GM10248 (cell line): ENCODE measurements around the gene RNU6-1.

Experiments
- CTCF ChIA-PET: fragments of 300-600 bp; sonication (Branson Sonifier 250); formaldehyde crosslinking; extraction: SDS; loops from one replicate; lab custom pipeline; 2021; ENCODE audit warnings: antibody characterized with exemption; lab: Yijun Ruan, JAX
- POLR2A ChIA-PET: fragments of 350-650 bp; sonication (Branson Sonifier 250); formaldehyde crosslinking; extraction: SDS; loops from one replicate; lab custom pipeline; 2020; ENCODE audit warnings: antibody characterized with exemption; lab: Yijun Ruan, JAX
- DNase-seq: peaks from one replicate; pipeline ENCODE4 v3.0.0; 2012; ENCODE audit errors: extremely low spot score
- TF ChIP-seq, protein P1 (sequence below): IDR thresholded peaks from 2 replicates; pipeline ENCODE4 v1.5.1; 2012; ENCODE audit warnings: mild to moderate bottlenecking, low read depth; ENCODE audit errors: extremely low read depth, missing control alignments, control extremely low read depth

RNU6-1 gene

DNA sequence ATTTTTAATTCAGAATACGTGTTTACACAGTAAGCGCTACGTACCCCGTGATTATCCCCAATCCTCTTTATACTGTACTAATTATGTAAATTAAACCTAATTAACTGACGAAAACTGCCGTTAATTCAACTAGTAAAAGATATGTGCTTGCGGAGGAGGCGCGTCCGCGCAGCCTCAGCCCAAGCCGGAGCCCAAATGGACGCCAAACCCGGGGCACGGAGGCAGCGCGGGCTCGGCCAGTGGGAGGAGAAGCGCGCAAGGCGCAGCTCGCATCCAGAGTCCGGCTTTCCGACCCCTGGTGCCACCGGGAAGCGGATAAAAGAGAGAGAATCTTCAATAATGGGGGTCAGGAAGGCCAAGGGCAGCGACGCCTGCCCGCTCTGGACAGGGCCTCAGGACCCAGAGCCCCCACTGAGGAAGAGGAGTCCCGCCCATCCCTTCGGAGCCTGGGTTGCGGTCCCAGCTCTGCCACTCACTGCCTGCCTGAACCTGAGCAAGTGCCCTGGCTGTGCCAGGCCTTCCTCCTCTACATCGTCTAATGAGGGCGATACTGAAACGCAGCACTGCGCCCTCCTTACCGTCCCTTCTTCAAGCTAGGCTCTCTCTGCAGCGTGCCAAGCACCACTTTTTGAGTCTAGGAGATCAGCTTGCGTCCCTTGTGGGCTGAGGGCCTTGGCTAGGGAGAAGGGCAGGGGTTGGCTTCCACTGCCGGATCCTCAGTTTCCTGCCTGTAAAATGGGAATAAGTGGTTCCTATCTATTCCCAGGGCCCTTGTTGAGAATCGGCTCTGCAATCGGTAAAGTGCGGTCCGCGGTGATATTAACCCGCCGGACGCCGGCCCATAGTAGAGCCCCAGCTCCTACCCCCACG lies 19.5 kb downstream of the RNU6-1 start:
- TF ChIP-seq, protein P1, sequence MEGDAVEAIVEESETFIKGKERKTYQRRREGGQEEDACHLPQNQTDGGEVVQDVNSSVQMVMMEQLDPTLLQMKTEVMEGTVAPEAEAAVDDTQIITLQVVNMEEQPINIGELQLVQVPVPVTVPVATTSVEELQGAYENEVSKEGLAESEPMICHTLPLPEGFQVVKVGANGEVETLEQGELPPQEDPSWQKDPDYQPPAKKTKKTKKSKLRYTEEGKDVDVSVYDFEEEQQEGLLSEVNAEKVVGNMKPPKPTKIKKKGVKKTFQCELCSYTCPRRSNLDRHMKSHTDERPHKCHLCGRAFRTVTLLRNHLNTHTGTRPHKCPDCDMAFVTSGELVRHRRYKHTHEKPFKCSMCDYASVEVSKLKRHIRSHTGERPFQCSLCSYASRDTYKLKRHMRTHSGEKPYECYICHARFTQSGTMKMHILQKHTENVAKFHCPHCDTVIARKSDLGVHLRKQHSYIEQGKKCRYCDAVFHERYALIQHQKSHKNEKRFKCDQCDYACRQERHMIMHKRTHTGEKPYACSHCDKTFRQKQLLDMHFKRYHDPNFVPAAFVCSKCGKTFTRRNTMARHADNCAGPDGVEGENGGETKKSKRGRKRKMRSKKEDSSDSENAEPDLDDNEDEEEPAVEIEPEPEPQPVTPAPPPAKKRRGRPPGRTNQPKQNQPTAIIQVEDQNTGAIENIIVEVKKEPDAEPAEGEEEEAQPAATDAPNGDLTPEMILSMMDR: no peak
- POLR2A ChIA-PET: no interaction called here
- CTCF ChIA-PET: interaction anchor here (0.9 to 1.4 kb wide), 3 partner anchors 15 to 37 kb away, joined by 3 read pairs; no protein-coding TSS in a partner anchor
- no peak for DNase-seq

DNA sequence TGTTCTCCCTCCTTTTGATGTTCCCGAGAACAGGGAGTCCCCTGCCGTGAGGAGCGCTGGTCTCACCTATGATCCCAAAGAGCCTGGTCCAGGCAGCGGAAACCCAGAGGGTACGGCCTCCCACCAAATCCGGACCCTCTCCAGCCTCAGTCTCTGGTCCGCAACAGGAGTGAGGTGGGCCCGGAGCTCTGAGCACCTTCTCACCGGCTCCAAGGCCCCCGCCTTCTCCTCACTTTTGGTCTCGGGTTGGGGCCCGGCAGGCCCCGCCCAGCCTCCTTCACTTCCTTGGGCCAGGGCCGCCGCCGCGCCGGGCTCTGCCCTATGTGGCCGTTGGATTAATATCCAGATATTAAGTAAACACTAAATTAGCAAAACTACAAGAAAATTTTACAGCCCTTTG lies 20.2 kb downstream of the RNU6-1 start:
- TF ChIP-seq, protein P1: no peak
- POLR2A ChIA-PET: no interaction called here
- CTCF ChIA-PET: no interaction called here
- DNase-seq: no peak

DNA sequence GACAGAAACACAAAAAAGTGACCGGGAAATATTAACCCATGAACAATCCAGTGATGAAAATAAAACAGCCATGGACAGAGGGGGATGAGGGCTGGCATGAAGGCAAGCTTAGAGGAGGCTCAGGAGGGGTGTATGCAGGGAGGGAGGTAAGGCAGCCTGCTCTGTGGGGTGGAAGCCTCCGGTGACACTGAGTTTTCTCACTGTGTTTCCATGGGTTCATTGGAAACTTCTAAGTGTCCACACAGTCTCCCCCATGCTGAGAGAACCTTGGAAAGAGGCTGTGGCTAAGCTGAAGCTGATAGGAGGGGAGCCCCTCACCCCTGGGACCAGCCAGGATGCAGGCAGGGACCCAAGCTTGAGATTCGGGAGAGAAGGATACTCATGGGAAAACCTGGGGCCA lies 21.4 kb downstream of the RNU6-1 start:
- CTCF ChIA-PET: interaction anchor here (1.0 kb wide), 1 partner anchor 10 kb away, joined by 4 read pairs; no protein-coding TSS in a partner anchor
- DNase-seq: no peak
- POLR2A ChIA-PET: no interaction called here
- TF ChIP-seq, protein P1: no peak

DNA sequence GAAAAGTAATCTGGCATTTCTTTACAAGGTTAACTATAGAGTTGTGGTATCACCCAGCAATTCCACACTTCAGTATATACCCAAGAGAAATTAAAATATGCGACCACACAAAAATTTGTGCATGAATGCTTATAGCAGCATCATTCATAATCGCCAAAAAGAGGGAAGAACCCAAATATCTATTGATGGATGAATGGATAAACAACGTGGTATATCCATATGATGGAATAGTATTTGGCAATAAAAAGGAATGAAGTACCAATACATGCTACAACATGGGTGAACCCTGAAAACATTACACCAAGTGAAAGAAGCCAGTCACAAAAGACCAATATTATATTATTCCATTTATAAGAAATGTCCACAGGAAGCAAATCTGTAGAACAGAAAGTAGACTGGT lies 23.2 kb downstream of the RNU6-1 start:
- ChIA-PET CTCF (no interaction called here), POLR2A (no interaction called here)
- no peak for DNase-seq
- TF ChIP-seq, protein P1: no peak

DNA sequence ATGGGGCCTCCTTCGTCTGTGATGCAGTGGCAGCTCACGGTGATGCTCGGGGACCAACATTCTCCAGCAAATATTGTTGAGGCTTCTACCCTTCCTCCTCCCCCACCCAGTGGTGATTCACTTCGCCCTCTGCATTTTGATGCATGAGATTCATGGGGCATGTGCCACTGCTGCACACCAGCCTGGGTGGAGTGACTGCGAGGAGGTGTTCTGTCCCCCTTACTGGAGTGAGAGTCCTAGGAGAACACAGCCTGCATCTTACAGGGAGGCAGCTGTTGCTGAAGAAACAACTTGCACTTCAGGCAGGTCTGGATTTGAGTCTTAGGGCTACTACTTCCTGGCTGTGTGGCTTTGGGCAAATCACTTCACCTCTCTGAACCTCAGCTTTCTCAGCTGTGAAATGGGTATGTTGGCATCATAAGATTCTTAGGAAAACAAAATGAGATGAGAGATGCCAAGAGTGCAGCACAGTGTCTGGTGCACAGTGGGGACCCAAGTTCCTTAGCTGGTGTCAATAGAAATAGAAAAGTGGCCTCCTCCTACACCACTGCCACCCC lies 24.7 kb downstream of the RNU6-1 start:
- CTCF ChIA-PET: no interaction called here
- no peak for DNase-seq
- TF ChIP-seq, protein P1: no peak
- POLR2A ChIA-PET: no interaction called here

DNA sequence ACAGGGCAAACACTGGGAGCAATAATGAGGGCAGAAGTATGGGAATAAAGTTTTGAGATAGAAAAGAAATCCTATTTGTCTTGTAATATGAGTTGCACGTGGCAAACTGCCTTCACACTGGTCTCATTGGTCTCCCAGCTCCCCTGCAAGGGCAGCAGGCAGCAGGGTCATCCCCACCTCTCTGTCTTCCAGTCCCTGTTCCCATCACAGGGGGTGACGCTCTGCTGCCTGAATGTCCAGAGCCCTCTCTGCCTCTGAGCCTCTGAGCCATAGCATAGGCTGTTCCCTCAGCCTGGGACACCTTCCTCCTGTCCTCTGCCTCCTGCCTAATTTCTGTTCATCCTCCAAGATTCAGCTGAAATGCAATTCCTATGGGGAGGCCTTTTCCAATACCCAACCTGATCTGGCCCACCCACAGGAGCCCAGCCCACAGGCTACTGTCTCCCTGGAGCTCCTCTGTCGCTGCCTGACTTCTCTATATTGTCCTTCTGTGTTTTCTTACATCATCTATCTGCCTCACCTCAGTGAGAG lies 26.7 kb downstream of the RNU6-1 start:
- CTCF ChIA-PET: interaction anchor here (1.0 kb wide), 1 partner anchor 484 kb away, joined by 3 read pairs; no protein-coding TSS in a partner anchor
- no peak for DNase-seq
- TF ChIP-seq, protein P1: no peak
- POLR2A ChIA-PET: no interaction called here
